HG03521 (cell line): ENCODE results near the gene CEP85L.

Experiments used
- ATAC-seq: cut with Tn5 transposase; IDR thresholded peaks from one replicate; pipeline ENCODE4 v1.9.1; 2021; ENCODE audit warnings: mild to moderate bottlenecking, moderate library complexity; ENCODE audit not compliant: unreplicated experiment

Gene CEP85L

GRCh38 chr6:118661831-118662230 lies 10.4 kb upstream of the CEP85L start:
- no peak for ATAC-seq

GRCh38 chr6:118660218-118660569 lies 8.8 kb upstream of the CEP85L start:
- no peak for ATAC-seq

- no peak for ATAC-seq
These were observed 8.3 kb upstream of the CEP85L start for GRCh38 chr6:118659513-118660217.

GRCh38 chr6:118656847-118657451 lies 5.6 kb upstream of the CEP85L start:
- ATAC-seq: no peak

GRCh38 chr6:118652051-118652615 lies 742 bp upstream of the CEP85L start:
- no peak for ATAC-seq

- ATAC-seq: peak; percentile 27
These were observed 659 bp downstream of the CEP85L start for GRCh38 chr6:118650582-118651281.

GRCh38 chr6:118649918-118650581 lies 1.3 kb downstream of the CEP85L start:
- no peak for ATAC-seq

- no peak for ATAC-seq
These were observed 2.4 kb downstream of the CEP85L start for GRCh38 chr6:118648866-118649554.

GRCh38 chr6:118646977-118647376 lies 4.4 kb downstream of the CEP85L start:
- no peak for ATAC-seq

GRCh38 chr6:118645395-118645794 lies 6.0 kb downstream of the CEP85L start:
- no peak for ATAC-seq

- ATAC-seq: no peak
These were observed 7.4 kb downstream of the CEP85L start for GRCh38 chr6:118644007-118644406.

GRCh38 chr6:118641042-118641441 lies 10.3 kb downstream of the CEP85L start:
- no peak for ATAC-seq

GRCh38 chr6:118639054-118639964 lies 12.1 kb downstream of the CEP85L start:
- peak; percentile 73 for ATAC-seq

- no peak for ATAC-seq
These were observed 13.1 kb downstream of the CEP85L start for GRCh38 chr6:118638288-118638687.

- no peak for ATAC-seq
These were observed 15.3 kb downstream of the CEP85L start for GRCh38 chr6:118635909-118636735.

- no peak for ATAC-seq
These were observed 19.0 kb downstream of the CEP85L start for GRCh38 chr6:118632359-118632758.

GRCh38 chr6:118630923-118631322 lies 20.5 kb downstream of the CEP85L start:
- ATAC-seq: no peak

GRCh38 chr6:118630067-118630466 lies 21.3 kb downstream of the CEP85L start:
- ATAC-seq: no peak

- no peak for ATAC-seq
These were observed 23.7 kb downstream of the CEP85L start for GRCh38 chr6:118627724-118628123.
